ENCODE results near the gene CCNI2. TPM values are rescaled to one million over a fixed set of nuclear protein-coding genes. Genes with fewer than 3 reads are reported as not detected.

CCNI2 gene
- polyA plus RNA-seq, 3 donors = 3.0 to 3.8 (median 3.7) TPM

DNA sequence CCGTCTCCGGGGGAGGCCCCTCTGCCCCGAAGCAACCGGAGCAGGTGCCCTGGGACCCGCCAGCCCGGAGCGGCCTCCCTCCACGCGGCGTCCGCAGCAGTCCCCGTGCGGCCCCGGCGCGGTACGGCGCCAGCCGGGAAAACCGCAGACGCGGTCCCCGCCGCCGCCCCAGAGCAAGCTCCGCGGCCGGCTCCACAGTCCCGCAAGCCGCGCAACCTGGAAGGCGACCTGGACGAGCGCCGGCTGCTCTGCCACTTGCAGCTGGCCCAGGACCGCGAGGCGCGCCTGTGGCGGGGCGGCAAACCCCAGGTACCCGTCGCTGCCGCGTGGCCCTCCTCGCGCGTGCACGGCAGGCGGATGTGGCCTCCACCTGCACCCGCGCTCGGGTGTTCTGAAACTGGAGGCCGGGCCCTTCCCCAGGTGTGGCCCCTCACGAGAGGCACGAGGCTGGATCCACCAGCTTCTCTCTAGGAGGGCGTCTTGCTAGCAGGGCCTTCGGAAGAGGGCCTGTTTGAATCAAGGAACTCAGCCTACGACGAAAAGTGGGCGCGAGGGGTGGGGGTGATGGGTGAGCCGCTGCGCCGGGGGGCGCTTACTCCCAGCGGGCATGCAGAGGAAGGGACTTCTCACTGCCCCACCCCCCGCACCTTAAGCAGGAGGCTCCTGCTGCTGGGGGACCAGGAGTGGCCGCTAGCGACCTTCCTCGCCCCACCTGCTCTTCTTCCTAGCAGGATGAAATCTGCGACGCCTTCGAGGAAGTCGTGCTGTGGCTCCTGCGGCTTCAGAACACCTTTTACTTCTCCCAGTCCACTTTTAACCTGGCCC is 602 bp downstream of the CCNI2 start:
- peak in 1 of 11 donors; percentile 18 for DNase-seq (ENCODE audit: extremely low read depth in 1 of 11, low read depth in 9 of 11, low spot score in 4 of 11)

DNA sequence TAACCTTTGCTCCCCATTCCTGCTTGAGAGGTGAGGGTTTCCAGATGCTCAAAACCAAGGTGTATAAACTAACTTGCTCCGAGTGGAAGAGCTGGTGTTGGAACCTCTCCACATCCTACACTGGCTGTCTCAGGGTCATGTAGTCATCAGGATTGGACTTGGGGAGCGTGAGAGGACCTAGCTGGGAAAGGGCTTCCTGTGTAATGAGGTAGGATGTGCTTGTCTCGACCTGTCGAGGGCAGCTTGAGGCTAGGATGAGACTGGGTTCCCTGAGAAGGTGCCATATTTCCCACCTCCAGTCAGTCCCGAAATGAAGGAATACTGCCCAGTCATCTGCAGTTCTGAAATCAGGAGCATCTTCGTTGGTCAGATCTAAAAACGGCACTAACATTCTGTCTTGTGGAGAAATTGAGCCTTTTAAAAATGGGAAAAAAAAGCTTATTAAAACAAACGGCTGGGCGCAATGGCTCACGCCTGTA is 1.3 kb downstream of the CCNI2 start:
- no peak for DNase-seq (ENCODE audit: extremely low read depth in 1 of 11, low read depth in 9 of 11, low spot score in 4 of 11)

DNA sequence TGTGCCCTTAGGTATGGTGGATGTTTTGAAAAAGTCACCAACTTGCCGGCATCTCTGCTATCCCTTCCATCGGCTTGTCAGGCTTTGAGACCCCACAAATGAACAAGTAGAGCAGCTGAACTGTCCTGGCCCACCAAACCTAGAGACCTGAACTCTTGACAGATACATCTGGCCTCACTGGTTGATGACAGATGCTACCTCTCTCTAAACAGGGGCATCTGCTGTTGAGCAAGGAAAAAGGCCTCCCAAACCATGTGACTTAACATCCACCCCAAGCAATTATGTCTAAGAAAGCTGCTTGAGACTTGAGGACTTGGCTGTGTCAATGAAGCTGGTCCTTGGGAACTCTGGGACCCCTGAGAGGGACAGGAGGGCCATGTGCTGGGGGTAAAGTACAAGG is 2.3 kb downstream of the CCNI2 start:
- no peak for DNase-seq (ENCODE audit: extremely low read depth in 1 of 11, low read depth in 9 of 11, low spot score in 4 of 11)

DNA sequence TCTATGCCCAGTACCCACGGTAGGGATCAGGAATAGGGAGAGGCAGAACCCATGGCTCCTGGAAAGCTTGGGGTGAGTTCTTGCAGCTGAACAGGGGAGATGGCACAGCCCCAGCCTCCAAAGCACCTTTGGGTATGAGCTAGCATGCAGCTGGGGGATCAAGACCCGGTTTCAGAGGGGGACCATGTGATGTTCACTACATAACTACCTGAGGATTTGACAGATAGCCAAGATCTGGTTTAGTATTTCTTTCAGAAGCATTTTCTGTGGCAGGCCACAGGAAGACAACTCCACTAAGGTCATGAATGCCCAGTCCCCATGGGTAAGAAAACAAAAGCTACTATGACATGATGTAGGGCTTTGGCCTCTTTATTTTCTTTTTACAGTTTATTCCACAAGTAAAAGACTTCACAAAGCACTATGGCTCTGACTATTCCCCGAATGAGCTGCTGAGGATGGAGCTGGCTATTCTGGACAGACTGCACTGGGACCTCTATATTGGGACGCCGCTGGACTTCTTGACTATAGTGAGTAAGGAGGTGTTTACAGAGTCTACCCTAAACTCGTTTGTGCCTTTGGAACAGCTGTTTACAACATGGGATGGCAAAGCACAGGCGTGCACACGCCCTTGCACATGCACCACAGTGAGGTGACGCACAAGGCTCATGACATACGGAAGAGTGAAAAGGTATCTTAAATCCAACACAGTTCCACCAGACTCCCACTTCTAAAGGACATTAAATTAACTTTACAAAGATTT is 3.4 kb downstream of the CCNI2 start:
- no peak for DNase-seq (ENCODE audit: extremely low read depth in 1 of 11, low read depth in 9 of 11, low spot score in 4 of 11)

DNA sequence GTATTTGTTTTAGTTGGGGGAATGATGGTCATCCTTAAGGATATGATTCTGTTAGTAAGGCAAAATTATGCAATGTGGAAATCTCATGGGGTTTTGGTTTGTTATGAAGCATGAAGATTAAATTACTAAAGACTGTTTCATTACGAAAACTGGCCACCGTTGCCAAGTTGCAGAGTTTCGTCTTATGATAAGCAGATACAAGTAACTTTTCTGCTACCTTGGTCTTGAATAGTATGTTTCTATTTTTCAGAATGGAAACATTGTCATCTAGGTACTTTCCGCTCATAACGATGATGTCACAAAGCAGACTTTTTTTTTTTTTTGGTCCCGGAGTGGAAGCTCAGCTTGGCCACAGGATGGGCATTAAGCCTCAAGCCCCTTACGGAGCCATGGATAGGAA is 4.2 kb downstream of the CCNI2 start:
- no peak for DNase-seq (ENCODE audit: extremely low read depth in 1 of 11, low read depth in 9 of 11, low spot score in 4 of 11)

DNA sequence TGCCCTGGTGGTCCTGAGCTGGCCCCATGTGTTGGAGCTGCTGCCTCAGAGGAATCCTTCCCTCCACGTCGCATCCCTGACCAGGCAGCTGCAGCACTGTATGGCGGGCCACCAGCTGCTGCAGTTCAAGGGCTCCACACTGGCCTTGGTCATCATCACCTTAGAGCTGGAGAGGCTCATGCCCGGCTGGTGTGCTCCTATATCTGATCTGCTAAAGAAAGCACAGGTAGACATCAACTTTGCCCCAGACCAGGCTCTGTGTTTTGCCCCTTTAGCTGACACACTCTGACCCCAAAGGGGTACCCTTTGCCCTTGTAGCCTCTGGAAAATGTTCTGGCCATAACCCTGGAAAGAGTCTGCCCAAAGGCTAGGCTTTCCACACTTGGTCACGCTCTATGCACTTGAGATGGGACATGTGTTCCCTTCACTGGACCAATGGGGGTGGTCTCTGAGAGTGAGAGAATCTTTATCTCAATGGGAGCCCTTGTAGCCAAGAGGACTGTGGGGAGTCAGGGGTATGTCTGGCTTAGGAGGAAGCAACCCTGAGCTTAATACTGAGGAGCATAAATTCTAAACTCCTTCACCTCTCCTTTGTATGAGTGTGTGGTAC is 4.8 kb downstream of the CCNI2 start:
- no peak for DNase-seq (ENCODE audit: extremely low read depth in 1 of 11, low read depth in 9 of 11, low spot score in 4 of 11)

DNA sequence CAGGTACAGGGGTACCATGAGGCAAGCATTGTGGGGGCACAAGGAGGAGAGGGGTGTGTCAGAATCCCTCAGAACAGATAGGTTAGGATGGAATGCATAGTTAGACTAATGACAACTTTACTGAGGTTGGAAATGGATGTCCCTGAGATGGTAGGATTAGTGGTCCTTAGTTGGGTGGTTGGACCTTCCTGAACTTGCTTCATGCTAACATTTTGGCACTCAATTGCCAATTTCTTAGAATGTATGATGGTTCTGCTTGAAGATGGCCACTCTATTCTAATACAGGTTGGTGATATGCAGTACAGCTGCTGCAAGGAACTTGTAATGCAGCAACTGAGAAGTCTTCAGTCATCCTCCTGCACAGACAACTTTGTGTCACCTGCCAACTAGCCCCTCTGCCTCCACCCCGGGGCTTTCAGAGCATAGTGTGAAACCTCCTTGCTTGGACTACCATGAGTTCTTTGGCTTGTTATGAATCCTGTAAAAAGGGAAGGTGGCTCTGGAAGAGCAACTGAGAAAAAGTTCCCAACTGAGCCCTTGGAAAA is 5.4 kb downstream of the CCNI2 start:
- DNase-seq (ENCODE audit: extremely low read depth in 1 of 11, low read depth in 9 of 11, low spot score in 4 of 11) = no peak

DNA sequence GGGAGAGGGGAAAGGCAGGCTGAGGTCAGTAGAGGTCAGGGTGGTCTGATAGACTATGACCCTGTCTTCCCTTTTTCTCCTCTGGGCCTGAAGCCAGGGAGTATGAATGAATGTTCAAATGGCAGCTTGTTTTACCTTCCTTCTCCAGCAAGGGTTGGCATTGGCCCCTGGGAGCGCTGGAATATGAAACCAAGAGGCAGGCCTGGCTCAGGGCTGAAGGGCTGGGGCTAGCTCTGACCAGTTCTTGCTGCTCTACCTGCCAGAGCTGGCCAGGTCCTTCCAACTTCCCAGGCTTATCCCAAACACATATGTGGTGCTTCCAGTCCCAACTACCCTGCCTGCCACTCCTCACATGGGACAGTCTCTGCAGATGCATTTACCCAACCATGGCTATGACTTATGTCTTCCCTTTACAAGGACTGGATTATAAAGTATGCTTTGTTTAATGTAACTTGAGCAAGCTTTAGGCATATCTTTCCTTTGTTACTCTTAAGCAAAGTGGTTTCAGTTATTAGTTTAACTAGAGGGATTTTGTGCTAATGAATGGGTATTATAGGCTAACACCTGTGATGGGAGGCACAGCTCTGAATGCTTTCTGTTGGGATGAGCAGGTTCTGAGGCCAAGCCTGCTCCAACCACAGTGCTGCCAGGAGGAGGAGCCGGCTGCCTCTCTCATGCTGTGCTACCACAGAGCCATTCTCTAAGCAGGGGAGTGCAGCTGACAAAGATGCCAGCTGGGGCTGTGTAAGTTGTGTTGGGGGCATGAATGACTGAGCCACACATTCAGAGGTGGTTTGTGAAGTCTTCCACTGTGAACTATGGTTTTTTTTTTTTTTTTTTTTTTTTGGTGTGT is 6.1 kb downstream of the CCNI2 start:
- no peak for DNase-seq (ENCODE audit: extremely low read depth in 1 of 11, low read depth in 9 of 11, low spot score in 4 of 11)

DNA sequence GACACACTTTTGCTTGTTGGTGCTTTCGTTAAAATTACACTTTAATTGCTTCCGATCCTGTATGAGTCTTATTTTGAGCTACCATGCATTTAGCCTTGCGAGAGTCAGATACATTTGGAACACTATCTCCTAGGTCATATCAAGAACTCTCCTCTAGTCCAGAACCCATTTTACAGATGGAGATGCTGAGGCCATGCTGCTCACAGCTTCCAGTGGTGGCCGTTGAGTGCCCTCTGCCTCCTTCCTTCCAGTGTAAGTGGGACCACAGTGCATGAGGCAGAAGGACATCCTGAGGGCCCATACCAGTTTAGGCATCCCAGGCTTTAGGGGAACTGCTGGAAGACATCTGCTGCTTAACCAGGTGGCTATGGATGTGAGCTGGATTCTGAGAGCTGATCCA is 6.9 kb downstream of the CCNI2 start:
- DNase-seq (ENCODE audit: extremely low read depth in 1 of 11, low read depth in 9 of 11, low spot score in 4 of 11) = no peak

DNA sequence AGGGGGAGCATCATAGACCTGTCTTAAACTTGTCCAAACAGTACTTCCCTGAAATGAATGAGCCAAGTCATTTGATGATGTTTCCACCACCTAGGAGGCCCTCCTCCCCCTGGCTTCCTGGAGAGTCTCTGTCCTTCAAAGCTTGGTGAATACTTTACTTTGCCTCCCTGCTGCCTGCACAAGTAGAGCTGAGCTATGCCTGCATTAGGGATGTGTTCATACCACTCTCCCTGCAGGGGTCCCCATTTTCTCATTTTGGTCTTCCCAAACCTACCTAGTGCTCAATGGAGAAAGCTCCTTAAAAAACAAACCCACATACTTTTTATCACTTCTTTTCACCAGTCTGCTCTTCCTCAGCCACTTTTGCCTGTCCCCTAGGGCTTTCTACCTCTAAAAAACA is 7.7 kb downstream of the CCNI2 start:
- DNase-seq (ENCODE audit: extremely low read depth in 1 of 11, low read depth in 9 of 11, low spot score in 4 of 11) = no peak

DNA sequence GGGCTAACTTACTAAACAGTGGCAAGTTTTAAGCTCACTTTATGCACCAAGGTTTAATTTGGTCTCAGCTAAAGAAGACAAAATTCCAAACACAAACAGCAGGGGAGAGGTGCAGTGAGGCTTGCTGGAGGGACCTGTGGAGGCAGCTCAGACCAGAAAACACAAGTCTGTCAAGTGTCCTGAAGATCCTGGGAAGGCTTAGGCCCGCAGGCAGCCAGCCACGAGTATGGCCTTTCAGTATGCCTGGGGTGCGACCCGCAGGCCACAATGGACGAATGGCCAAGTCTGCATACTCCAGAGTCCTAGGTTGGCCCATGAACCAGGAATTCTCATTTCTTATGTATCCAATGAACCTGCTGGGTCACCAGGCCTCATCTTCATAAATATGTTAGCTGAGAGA is 9.3 kb downstream of the CCNI2 start:
- no peak for DNase-seq (ENCODE audit: extremely low read depth in 1 of 11, low read depth in 9 of 11, low spot score in 4 of 11)

DNA sequence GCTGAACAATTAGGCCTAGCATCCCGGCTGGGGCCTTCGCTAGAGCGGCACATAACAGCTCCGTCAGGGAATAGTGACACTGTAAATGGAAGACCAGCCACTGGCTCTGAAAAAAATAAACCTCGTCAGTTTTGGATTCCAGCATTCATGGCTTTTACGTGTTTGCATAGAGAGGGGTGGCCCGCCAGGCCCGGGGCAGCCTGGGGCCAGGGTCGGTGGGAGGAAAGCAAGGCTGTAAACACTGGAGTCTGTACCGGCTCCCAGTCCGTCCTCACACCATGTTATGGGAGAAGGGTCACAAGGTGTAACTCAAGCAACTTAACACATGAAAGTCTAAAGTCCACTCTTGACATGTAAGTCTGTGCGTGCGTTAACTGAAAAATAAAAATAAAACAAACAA is 11.2 kb downstream of the CCNI2 start:
- no peak for DNase-seq (ENCODE audit: extremely low read depth in 1 of 11, low read depth in 9 of 11, low spot score in 4 of 11)

DNA sequence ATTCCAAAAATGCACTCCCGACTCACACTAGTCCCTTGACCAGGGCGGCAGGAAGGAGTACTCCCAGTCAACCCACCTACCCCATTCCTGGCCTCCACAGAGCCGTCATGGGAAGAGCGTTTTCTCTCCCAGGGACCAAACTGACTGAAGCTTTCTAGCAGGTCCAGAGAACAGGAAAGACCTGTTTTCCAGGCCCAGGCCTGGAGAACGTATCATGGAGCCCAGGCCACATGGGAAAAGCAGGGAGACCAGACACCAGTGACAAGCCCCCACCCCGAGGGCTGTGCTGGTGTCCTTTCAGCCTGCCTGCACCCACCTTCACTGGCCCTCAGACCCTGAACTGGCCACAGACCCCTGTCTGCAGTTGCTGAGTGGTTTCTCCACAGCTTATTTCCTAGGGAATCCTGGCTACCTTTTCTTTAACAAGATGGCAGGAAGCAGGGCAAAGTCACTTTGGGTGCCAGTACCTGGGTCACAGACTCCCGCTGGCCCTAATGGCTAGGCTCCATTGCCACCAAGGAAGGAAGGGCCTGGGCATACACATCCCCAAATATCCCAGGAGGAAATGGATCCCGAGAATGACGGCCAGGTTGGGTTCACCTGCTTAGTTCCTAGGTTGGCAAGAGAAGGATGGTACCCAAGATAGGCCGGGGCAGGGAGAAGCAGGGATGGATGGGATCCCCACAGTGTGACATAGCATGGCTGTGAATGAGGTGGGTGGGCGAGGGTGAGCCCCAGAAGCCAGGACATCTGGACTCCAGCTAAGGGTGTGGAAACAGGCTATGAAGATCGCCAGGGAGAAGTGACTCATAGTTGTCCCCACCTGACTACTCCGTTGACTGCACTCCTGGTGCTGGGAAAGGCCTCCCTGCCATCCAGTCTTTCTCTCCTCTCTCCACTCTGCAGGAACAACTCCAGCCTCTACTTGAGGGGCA is 12.2 kb downstream of the CCNI2 start:
- no peak for DNase-seq (ENCODE audit: extremely low read depth in 1 of 11, low read depth in 9 of 11, low spot score in 4 of 11)

DNA sequence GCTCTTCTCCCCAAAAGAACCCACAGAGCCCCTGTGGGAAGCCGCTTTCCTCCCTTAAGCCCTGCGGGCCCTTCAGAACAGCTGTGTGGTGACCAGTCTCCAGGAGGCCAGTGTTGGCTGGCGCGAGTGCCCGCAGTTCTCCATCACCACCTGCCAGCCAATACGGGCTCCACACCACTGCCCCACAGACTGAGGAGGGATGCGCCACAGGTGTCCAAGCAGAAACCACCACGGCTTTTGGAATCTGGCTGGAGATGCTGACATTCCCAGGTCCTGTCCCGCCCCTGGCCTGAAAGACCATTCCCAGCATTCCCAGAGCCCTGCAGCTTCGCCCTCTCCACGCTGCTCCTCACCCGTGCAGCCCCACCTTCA is 12.8 kb downstream of the CCNI2 start:
- DNase-seq (ENCODE audit: extremely low read depth in 1 of 11, low read depth in 9 of 11, low spot score in 4 of 11) = no peak

DNA sequence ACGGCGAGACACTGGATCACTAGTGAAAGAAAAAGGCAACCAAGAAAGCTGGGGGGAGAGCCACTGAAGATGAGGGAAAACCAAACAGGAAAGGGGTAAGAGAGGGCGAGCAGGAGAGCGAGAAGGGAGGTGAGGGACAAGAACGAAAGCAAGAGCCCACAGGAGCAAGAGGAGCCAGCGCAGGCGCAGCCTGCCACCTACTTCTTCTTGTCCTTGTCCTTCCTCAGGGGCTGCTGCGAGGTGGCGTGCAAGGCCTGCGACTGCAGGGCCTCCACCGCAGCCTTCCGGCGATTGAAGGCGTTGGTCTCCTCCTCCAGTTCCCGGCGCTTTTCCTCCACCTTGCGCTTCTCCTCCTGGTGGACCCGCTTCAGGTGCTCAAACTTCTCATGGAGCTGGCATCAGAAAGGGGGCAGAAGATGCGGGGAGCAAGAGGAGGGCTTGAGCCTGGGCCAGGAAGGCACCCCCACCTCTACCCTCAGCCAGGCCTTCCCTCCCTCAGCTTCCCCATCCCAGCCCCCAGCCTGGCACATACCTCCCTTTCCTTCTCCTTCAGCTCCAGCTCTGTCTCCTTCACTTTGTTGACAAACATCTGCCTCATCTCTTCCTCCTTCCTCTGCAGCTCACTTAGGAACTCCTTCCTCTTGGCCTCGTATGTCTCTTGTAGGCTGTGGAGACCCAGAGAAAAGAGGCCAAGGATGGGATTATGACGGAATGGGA is 13.5 kb downstream of the CCNI2 start:
- DNase-seq (ENCODE audit: extremely low read depth in 1 of 11, low read depth in 9 of 11, low spot score in 4 of 11) = no peak

DNA sequence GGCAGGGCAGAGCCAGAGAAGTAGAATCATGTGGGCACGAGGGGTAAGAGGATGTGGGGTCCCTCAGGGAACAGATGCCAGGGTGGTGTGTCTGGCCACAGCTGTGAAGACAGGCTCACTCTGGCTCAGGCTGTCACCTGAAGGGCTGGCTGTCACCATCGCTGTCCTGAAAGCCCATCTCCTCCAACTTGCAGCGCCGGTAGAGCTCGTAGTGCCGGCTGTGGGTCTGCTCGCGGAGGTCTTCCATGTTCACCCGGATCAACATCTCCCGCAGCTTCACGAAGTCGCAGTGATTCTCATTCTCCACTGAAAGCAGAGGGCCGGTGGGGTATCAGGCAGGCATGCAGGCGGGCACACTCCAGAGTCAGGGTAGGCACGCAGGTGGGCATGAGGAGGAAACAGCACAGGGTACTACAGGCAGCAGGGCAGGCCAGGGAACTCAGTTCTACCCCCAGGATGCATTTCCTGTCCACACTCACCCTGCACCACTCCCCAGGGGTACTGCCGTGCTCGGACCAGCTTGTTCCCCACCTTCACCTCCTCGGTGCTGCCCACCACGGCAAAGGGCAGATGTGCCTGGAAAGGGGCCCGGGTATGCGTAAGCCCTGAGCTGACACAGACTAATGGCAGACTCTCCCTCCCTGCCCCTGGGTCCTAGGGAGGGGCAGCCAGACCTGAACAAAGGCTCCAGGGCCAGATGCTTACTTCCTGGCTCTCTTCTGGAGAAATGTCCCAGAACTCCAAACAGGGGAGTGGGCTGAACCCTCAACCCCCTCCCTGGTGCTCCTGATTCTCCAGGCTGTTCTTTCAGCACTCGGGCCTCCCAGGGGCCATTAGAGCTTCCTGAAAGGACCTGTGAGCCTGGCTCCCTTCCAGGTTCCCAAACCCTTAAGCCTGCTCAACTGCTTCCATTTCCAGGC is 14.4 kb downstream of the CCNI2 start:
- DNase-seq (ENCODE audit: extremely low read depth in 1 of 11, low read depth in 9 of 11, low spot score in 4 of 11) = no peak
